Central memory CD4-positive, alpha-beta T cell (primary cell): ENCODE measurements around the gene LECT2.

Experiments used
- DNase-seq: peaks from one replicate; pipeline ENCODE4 v3.0.0; 2022
- total RNA-seq, 3 experiments: gene quantifications; one replicate each; lab custom pipeline; 2026; lab: John Stamatoyannopoulos, UW

LECT2 gene
- total RNA-seq, result 0 reads per million in 3 experiments

- DNase-seq, result no peak
Observed at GRCh38 chr5:135954899-135955298, at the start of gene LECT2. Gene LECT2, minus strand, starts transcription at chr5:135954983. Its CDS starts 150 bp downstream, at chr5:135954833.

GRCh38 chr5:136004436-136004835 is 49.7 kb upstream of the LECT2 start:
- no peak for DNase-seq

GRCh38 chr5:136001466-136001981 is 46.7 kb upstream of the LECT2 start:
- no peak for DNase-seq

- no peak for DNase-seq
Observed at GRCh38 chr5:136000932-136001331, 46.1 kb upstream of the LECT2 start.

- no peak for DNase-seq
Observed at GRCh38 chr5:136000147-136000546, 45.4 kb upstream of the LECT2 start.

- no peak for DNase-seq
Observed at GRCh38 chr5:135999406-136000139, 44.8 kb upstream of the LECT2 start.

GRCh38 chr5:135998889-135999288 is 44.1 kb upstream of the LECT2 start:
- DNase-seq, result no peak

GRCh38 chr5:135997673-135998335 is 43.0 kb upstream of the LECT2 start:
- DNase-seq, result no peak

GRCh38 chr5:135996611-135997010 is 41.8 kb upstream of the LECT2 start:
- no peak for DNase-seq

GRCh38 chr5:135995976-135996375 is 41.2 kb upstream of the LECT2 start:
- DNase-seq, result no peak

- no peak for DNase-seq
Observed at GRCh38 chr5:135993880-135994636, 39.3 kb upstream of the LECT2 start.

GRCh38 chr5:135993335-135993879 is 38.6 kb upstream of the LECT2 start:
- DNase-seq, result no peak

GRCh38 chr5:135991429-135991828 is 36.6 kb upstream of the LECT2 start:
- no peak for DNase-seq

- no peak for DNase-seq
Observed at GRCh38 chr5:135990528-135991255, 35.9 kb upstream of the LECT2 start.

GRCh38 chr5:135989686-135990085 is 34.9 kb upstream of the LECT2 start:
- no peak for DNase-seq

GRCh38 chr5:135988546-135988945 is 33.8 kb upstream of the LECT2 start:
- DNase-seq, result no peak

- DNase-seq, result no peak
Observed at GRCh38 chr5:135986891-135987401, 32.2 kb upstream of the LECT2 start.

GRCh38 chr5:135986401-135986800 is 31.6 kb upstream of the LECT2 start:
- DNase-seq, result no peak

- DNase-seq, result no peak
Observed at GRCh38 chr5:135985951-135986350, 31.2 kb upstream of the LECT2 start.

- no peak for DNase-seq
Observed at GRCh38 chr5:135980620-135981019, 25.8 kb upstream of the LECT2 start.

- no peak for DNase-seq
Observed at GRCh38 chr5:135979510-135979909, 24.7 kb upstream of the LECT2 start.

- no peak for DNase-seq
Observed at GRCh38 chr5:135978993-135979392, 24.2 kb upstream of the LECT2 start.
